Kidney epithelial cell (primary cell): ENCODE measurements around the gene STARD4. TPM values are rescaled to one million over a fixed set of nuclear protein-coding genes. Genes with fewer than 3 reads are reported as not detected.

Experiments
- DNase-seq: peaks from one replicate; pipeline ENCODE4 v3.0.0-alpha.2; 2010; ENCODE audit warnings: low read depth
- H3K27me3 ChIP-seq: 2 replicates; pipeline ENCODE4 v1.6.0; 2011; ENCODE audit warnings: low read length; ENCODE audit not compliant: control insufficient read depth, insufficient read depth
- H3K36me3 ChIP-seq: 2 replicates; pipeline ENCODE4 v1.5.1; 2011; ENCODE audit warnings: low read length; ENCODE audit not compliant: control insufficient read depth, insufficient read depth
- H3K4me3 ChIP-seq: 2 replicates; pipeline ENCODE4 v1.5.1; 2011; ENCODE audit warnings: low read depth, mild to moderate bottlenecking, control low read depth, low read length
- total RNA-seq: library from RNA; depleted of rRNA; stranded (reverse); fragments of >200 nt; gene quantifications from 2 replicates; pipeline ENCODE4 v1.2.3, GENCODE V29; 2015
- TF ChIP-seq, protein P1 (sequence below): IDR thresholded peaks from 2 replicates; pipeline ENCODE4 v1.5.1; 2011; ENCODE audit warnings: mild to moderate bottlenecking, moderate library complexity, low read length, control low read depth, inconsistent platforms; ENCODE audit not compliant: insufficient read depth, poor library complexity, severe bottlenecking

Gene STARD4
- total RNA-seq, 1 donor from 2014 or later = 56.1 TPM

DNA sequence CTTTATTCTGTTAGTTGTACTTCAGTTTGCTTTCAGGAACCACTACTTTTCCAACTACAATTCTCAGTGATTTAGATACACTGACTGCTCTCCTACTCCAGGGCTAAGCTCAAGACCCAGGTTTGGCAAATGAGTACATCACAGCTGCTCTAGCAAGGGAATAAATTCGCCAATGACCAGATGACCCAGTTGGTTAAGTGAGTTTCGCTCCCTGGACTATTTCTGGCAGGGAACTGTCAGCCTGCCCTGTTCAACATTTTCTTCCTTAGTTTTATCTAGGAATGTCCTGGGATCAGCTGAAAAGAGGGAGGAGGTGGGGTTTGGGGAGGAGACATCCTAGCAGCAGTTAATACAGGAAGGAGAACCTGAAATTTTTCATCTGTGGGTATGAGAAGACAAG is 6.4 kb upstream of the STARD4 start:
- Histone ChIP-seq H3K27me3 (no peaks in the 10 kb centered on the region), H3K4me3 (no peak overlapping the region), H3K36me3 (no peaks in the 10 kb centered on the region)
- TF ChIP-seq, protein P1, sequence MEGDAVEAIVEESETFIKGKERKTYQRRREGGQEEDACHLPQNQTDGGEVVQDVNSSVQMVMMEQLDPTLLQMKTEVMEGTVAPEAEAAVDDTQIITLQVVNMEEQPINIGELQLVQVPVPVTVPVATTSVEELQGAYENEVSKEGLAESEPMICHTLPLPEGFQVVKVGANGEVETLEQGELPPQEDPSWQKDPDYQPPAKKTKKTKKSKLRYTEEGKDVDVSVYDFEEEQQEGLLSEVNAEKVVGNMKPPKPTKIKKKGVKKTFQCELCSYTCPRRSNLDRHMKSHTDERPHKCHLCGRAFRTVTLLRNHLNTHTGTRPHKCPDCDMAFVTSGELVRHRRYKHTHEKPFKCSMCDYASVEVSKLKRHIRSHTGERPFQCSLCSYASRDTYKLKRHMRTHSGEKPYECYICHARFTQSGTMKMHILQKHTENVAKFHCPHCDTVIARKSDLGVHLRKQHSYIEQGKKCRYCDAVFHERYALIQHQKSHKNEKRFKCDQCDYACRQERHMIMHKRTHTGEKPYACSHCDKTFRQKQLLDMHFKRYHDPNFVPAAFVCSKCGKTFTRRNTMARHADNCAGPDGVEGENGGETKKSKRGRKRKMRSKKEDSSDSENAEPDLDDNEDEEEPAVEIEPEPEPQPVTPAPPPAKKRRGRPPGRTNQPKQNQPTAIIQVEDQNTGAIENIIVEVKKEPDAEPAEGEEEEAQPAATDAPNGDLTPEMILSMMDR = no peak
- no peak for DNase-seq

DNA sequence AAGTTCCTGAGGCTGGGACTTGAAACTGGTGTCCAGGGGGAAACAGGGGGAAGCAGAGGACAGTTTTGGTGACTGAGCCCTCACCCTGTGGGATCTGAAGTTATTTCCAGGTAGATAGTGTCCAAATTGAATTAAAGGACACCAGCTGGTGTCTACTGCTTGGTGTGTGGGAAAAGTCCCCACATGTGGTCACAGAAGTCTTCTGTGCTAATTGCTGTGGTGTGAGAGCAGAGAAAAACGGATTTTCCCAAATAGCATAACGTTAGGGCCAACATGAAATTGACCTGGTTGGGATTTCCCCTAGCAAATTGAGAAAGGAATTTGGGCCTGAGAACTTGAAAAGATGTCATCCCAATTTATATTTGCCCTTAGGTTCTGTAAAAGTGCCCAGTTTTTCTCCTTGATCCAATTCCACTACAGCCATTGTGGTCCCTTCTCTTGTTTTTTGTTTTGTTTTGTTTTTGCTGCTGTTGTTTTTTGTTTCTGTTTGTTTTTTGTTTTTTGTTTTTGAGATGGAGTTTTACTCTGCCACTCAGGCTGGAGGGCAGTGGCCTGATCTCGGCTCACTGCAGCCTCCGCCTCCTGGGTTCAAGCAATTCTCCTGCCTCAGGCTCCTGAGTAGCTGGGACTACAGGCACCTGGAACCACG is 5.6 kb upstream of the STARD4 start:
- Histone ChIP-seq H3K27me3 (no peaks in the 10 kb centered on the region), H3K36me3 (no peaks in the 10 kb centered on the region), H3K4me3 (no peak overlapping the region)
- DNase-seq = no peak
- TF ChIP-seq, protein P1 = no peak

DNA sequence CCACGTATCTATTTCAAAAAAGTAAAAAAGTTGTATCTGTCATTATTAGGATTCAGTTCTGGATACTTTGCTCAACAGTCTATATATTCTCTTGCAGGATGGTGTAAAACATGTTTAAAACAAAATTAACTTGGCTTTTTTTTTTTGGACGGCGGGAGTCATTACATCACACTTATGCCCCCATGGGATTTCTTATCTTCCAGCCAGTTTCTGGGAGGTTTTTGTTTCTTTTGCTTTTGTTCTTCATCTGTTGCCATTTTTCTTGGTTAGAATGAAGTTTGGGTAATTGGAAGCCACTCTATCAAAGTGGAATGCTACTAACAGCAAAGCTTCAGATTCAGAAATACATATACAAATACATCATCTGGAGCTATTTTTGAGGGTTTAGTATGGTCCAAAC is 1.8 kb upstream of the STARD4 start:
- no peak for DNase-seq
- TF ChIP-seq, protein P1 = no peak
- no peak overlapping the region for H3K4me3 ChIP-seq
- H3K27me3 ChIP-seq = no peaks in the 10 kb centered on the region
- no peaks in the 10 kb centered on the region for H3K36me3 ChIP-seq

DNA sequence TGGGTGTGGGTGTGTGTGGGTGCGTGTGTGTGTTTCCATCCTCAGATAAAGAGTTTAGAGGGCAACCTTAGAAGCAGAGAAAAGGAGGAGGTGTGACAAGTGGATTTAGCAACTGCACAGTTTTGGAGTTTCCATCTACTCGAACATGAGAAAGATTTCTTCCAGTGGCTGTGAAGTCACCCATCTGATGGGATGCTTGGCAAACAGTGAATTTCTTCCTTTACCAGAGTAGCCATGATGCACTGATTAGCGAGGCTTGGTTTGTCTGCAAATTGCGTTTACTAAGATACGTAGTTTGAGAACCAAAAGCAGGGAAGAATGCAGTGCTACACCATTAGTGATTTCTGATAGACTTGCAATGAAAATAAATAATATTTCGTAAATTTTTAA is 791 bp upstream of the STARD4 start:
- DNase-seq = no peak
- H3K36me3 ChIP-seq = no peaks in the 10 kb centered on the region
- TF ChIP-seq, protein P1 = no peak
- H3K4me3 ChIP-seq = peak overlapping the region; percentile 98
- H3K27me3 ChIP-seq = no peaks in the 10 kb centered on the region

DNA sequence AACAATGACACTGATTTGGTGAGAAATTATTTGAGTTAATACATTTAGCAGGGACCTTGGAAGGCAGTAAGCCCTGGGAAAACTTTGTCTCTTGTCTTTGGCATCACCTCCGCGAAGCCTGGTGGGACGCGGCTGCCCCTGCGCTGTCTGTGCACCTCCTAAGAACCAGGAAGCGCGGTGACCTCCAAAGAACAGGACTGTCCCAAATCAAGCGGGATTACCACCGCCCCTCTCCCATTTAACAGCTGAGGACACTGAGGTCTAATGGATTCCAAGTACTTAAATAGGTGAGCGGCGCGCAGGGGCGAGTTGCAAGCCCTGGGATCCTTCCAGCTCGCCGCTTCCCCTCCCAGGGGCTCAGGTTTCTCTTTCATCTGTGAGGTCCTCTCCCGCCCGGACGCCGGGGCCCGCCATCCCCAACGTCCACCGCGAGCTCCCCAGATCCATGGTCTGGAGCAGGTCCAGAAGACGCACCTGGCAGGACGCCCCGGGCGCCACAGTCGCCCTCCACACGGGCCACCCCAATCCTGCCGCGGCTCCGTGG is 432 bp downstream of the STARD4 start:
- H3K36me3 ChIP-seq = no peaks in the 10 kb centered on the region
- peak overlapping the region; percentile 98 for H3K4me3 ChIP-seq
- TF ChIP-seq, protein P1 = no peak
- no peak for DNase-seq
- H3K27me3 ChIP-seq = no peaks in the 10 kb centered on the region
